HG02870 (cell line): ENCODE results near the gene FAM89B.

Experiments used
- ATAC-seq: cut with Tn5 transposase; IDR thresholded peaks from one replicate; pipeline ENCODE4 v1.9.1; 2021; ENCODE audit warnings: mild to moderate bottlenecking, moderate library complexity; ENCODE audit not compliant: unreplicated experiment

The FAM89B gene

DNA sequence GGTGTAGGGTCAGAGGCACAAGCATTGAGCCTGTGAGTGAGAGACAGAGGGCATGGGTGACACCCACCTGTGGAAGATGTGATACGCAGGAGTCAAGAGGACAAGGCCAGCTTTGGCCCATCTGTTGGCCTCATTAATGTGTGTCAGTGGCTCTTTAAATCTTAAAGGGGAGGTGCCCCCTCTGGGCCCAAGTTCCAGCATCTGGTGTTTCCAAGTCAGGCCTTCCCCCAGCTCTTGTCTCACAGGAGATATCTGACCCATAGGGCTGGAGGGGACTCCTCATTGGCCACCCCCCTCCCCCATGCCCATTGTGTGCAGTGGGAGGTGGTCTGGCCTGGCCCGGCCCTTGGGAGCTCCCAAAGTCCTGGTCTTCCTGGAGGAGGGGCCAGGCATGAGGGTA is 14.3 kb downstream of the FAM89B start:
- no peak for ATAC-seq

DNA sequence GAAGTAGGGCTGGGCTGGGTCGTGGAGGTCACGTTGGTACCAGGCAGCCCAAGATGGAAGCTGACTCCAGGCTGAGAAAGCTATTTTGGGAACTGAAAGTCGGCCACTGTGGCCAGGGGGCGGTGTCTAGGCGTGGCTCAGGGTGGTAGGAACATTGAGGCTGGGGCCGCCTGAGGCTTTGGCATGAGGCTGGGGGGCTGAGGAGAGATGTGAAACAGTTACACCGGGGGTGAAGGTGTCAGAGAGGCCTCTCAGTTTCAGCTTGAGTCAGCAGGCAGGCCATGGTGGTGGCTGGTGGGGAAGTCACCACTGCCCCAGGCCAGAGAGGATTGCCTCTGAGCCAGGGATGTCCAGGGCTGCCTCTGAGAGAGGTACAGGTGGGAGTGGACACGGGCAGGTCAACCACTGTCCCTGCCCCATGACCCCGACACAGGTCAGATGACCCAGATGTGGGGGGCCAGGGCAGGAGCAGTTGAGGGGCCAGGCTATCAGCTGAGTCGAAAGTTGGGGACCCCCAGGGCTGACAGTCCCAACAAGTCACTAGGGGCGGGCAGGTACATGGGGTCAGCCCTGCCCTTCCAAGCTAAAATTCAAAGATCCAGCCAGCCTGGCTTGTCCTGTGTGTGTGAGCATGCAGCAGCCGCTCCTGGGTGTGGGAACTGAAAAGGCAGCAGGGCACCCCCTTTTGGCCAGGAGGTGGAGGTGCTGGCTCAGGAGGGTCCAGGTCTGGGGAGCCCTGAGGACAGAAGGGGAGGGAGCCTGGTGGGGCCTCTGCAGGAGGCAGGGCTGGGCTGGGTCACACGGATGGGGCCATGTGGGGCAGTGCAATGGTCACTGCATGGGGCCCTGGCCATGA is 16.1 kb downstream of the FAM89B start:
- ATAC-seq, result peak; percentile 62

DNA sequence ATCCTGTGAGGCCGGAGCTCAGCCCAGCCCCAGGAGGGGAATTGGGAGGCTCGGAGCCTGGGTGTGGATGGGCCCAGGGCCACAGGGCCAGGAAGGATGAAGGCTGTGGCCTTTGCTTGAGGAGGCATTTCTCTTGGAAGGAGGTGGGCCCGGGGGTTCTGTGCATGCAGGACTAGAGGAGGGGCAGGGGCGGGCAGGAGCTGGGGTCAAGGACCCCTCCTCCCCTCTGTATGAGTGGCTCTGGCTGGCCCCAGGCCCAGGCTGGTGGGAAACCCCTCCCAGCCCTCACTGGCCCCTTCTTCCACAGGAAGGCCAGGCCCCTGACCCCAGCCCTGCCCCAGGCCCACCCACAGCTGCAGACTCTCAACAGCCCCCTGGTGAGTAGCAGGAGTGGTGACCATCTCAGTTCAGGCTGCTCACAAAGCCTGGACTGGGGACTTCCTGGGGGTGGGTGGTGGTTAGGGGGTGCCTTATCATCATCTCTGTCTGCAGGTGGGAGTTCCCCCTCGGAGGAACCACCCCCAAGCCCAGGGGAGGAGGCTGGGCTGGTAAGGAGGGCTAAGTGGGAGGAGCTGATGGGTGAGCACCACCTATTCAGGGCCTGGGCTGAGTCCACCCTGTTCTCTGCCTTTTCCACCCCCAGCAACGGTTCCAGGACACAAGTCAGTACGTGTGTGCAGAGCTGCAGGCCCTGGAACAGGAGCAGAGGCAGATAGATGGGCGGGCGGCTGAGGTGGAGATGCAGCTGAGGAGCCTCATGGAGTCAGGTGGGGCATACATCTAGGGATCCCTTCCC is 17.3 kb downstream of the FAM89B start:
- no peak for ATAC-seq

DNA sequence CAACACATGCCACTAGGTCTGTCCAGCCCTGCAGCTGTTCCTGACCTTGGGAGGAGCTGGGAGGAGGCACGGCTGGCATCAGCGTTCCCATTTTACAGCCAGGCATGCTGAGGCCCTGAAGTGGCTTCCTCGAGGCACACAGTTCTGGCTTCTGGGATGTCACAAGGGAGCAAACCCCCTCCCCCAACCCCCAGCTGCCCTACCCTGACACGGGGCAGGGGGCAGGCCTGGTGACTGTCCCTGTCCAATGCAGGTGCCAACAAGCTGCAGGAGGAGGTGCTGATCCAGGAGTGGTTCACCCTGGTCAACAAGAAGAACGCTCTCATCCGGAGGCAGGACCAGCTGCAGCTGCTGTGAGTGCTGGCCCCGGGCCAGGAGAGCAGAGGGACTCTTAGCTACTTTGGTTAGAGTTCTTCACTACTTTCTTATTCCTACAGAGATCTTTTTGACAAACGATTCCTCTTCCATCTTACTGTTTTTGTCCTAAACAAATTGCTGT is 18.0 kb downstream of the FAM89B start:
- ATAC-seq, result no peak

DNA sequence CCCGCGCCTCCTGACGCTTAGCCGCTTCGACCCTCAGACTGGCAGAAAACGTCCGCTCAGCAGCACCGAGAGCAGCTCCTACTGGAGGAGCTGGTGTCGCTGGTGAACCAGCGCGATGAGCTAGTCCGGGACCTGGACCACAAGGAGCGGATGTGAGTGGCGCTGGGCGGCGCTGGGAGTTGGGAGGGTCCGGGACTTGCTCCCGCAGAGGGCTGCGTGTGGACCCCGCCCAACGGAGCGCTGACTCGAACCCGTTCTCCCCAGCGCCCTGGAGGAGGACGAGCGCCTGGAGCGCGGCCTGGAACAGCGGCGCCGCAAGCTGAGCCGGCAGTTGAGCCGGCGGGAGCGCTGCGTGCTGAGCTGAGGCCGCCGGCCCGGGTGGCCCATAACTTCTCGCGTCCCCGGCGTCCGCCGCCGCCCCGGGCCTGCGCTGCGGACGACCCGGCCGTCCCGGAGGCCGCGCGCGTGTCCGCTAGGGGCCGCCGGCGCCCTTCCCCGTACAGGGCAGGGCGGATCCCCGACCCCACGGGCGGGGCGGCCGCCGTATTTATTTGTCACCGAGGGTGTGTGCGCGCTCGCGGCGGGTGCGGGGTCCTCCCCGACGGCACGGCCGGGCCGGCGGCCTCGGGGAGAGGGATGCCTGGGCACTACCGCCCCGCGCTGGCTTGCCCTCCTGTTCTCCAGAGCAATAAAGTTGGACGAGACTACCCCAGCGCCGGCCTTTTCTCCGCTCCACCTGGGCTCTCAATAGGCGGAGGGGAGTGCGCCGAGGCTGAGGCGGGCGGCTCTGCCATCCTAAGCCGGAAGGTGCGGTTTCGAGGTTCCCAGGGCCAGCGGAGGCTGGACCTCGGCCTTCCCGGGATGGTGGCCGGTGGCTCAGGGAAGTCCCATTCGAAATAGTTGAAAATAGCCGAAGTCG is 19.9 kb downstream of the FAM89B start:
- ATAC-seq, result no peak

DNA sequence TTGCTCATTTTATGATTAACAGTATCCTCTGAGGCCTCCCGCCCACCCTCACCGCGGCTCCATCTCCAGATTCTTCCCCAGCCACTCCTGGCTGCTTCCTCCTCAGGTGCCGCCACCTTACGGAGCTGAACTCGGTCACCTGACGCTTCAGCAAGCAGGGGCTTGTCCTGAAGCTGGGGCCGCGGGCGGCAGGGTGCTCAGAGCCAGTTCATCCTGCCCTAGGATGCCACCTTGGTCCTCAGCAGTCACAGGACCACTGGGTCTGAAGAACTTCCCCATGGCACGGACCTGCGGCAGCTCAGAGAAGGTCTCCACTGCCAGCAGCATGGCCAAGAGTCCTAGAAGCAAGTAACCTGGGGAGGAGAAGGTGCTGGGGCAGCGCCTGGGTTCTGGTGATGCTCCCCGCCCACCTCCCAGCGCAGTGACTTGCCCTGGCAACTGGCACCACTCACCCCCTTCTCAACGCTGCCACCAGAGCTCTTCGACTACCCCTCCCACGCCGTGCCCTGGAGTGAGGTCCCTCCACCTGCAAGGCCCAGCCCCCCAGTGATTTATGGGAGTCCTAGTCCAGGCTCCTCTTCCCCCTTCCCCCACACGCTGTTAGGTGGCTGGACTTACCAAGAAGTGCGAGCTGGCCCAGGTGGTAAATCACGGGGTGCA is 20.6 kb downstream of the FAM89B start:
- ATAC-seq, result no peak

DNA sequence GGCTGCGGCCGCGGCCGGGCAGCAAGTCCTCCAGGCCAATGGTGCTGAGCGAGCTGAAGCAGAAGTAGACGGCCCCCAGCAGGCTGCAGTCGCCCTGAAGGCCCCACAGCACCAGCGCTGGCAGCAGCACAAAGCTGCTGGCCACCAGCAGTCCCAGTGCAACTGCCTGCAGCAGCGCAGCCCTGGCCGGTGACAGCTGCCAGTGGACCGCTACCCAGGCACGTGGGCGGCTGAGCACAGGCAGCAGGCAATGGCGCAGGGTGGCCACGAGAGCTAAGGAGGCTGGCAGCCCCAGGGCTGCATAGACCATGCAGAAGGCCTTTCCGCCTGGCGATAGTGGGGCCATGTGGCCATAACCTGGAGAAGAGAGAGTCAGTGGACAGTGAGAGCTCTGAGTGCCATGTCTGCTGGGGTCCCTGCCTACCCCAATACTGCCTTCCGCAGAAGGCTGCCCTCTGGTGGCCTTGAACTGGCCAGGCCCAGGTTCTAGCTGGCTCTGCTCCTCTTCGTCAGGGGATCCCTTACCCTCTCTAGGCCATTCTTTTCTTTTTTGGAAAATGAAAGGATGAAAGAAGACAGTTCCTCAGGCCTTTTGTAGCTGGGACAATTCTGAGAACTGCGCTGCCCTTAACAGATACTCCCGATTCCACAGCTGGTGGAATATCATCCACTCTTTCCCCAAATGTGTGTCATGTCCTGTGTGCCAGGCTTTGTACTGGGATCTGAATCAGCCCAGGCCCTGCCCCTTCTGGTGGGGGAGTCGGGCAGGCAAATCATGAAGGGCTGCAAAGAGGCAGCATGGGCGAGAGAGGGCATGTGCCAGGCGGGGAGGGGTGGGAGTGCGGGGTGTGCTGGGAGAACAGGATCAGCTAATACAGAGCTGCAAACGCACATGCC is 21.4 kb downstream of the FAM89B start:
- ATAC-seq, result no peak

DNA sequence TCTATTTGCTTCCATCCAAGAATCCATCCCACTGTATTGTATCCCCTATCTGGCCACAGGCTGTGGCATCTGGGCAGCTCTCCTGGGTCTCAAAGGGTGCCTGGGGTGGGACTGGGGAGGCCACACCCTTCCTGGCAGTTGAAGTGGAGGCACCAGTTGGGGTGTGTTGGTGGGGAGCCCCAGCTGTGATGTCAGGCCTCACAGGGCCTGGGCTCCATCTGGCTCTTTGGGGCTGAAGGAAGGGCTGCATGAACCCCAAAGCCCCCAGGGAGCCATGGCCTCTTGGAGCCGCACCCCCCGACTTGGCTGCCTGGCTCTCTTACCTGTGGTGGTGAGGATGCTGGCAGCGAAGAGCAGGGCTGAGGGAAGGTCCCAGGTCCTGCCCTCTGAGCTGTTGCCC is 22.8 kb downstream of the FAM89B start:
- ATAC-seq, result no peak

DNA sequence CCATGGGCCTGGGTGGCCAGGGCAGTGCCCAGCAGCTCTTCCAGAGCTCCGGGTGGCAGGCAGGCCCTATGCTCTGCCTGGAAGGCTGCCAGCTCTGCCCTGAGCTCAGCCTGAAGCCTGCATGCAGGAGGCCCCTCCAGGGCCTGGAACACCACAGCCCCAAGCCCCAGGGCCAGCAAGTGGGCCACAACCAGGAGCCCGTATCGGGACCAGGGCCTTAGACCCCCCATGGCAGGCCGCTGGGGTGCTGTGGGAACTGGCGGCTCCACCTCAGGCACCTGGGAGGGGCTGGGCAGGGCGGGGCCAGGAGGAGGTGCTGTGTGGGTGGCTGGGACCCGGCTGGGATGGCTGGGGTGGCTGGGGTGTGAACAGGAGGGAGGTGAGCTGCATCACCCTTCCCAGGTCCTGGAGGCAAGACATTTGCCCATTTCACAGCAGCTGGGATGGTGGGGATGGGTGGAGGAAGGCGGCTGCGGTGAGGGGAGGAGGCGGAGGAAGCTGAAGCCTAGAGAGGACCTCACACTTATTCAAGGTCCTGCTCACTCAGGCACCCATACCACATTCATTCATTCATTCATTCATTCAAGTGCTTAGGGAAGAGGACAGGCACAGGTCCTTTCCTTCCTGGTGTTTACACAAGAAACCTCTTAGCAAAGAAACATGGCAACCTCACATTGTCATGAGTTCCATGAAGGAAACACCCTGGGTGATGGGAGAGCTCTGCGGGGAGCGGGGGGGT is 23.4 kb downstream of the FAM89B start, which contains the start of gene KCNK7:
Gene KCNK7 (minus strand): TSS at position 258 of the 739 bp plus-strand sequence. CDS start 28 bp downstream, at position 230.
- no peak for ATAC-seq

DNA sequence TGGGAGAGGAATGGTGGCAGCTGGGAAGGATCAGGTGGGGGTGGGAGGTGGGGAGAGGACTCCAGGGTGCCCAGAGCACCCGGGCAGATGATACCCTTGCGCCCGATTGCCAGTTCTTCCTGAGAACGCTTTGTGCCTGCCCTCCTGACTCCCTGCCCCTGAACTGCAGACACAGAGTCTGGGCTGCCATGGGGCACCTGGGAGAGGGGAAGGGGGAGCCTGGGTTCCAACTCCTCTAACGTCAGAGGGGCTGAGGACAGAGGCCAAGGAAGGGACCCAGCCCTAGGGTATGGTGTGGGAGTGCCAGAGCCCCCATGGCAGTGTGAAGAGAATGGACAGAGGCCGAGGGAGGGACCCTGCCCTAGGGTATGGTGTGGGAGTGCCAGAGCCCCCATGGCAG is 24.2 kb downstream of the FAM89B start:
- ATAC-seq, result no peak

DNA sequence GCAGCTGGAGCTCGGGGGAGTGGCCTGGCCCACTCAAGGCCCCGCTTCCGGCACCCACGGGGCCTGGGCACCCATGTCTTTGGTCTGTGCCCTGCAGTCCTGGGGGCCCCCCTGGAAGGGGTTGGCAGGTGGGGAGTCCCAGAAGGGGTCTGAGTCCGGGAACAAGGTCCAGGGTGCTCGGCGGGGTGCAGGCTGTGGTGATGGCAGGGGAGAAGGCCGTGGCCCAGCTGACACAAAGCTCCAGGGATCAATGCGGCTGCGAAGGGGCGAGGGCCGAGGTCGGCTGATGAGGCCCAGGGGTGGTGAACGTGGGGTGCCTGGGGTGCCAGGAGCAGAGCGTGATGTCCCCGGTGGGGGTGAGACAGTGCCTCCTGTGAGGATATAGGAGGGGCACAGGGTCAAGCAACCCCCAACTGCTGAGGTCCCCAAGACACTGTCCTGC is 25.9 kb downstream of the FAM89B start:
- no peak for ATAC-seq

DNA sequence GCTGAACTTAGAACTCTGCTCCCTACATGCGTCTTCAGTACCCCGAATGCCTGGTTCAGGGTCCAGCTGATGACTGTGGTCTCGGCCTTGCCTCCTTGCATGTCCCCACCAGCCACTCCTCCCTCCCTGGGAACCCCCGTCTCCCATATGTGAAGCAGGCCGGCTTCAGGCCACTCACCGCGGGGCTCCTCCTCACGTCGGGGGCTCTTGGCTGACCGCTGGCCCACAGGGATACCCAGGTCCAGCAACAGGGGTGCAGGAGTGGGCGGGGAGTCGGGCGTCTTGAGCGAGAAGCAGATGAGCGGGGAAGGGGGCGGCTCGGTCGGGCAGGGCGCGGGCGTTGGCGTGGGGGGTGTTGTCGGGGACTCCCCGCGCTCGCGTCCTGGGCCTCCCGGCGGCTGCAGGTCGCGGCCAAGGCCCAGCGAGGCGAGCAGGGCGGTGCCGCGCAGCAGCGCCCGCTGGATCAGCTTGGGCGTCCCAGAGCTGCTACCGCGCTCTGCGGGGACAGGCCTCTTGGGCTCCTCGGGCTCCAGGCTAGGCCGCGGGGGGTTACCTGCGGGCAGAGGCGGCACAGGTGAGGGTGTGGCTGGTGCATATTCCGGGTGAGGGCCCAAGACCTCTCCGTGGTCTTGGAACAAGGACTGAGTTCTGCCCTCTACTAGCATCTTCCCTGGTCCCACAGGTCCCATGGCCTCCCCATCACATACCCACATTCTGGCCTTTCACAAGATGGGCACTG is 27.0 kb downstream of the FAM89B start:
- ATAC-seq, result no peak

DNA sequence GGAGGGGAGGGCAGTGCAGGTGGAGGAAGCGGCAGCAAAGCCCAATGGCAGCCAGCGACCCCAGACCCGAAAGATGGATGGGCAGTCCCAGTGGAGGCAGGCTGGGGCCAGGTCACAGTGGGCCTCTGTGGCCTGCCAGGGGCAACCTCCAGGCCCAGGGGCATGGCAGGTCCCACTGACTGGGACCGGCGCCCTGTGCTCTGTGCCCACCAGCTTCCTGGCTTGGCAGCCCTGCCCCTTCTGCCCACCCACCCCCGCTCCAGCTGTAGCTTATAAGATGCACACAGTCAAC is 27.6 kb downstream of the FAM89B start:
- no peak for ATAC-seq

DNA sequence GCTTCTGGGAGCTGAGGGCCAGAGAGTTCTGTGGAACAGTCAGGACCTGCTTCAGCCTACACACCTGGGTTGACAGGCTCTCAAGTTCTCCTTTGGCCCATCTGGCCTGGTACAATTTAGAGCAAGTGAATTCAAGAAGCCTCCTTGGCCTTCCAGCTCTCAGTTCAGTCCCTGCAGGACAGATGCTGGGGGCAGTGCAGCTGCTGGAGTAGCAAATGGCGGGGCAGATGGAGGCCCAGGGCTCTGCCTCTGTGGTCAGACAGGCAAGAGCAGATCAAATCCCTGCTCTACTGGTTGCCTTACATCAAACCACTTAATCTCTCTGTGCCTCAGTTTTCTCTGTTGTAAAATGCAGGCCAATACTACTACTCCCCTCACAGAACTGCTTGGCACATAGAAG is 31.9 kb downstream of the FAM89B start:
- no peak for ATAC-seq

DNA sequence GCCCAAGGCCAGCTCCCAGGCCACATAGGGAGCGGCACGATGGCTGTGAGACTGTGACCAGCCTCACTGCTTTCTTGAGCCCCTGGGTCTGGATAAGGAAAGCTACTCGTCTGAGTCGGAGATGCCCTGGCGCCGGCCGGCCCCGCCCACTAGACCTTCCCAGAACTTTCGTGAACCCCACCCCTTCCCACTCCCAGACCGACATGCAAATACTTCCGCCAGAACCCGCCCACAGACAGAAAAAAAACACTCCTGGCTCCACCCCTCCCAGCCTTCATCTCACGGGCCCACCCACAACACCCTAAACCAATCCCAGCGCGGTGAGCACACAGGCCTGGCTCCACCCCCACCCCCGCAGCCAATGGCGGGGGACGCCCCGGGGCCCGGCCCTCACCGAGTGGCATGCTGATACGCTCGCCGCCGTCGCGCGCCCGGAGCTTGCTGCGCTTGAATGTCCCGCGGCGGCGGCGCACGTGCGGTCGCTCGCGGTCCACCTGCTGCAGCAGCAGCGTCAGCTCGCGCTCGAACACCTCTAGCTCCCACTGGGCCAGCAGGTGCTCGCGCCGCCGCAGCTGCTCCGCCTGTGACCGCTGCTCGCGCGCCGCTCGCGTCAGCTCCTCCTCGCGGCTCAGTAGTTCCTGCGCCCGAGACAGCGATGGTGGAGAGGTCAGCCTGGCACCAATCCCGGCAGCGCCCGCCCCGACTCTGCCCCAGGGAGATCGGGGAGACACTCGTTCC is 34.7 kb downstream of the FAM89B start:
- no peak for ATAC-seq

DNA sequence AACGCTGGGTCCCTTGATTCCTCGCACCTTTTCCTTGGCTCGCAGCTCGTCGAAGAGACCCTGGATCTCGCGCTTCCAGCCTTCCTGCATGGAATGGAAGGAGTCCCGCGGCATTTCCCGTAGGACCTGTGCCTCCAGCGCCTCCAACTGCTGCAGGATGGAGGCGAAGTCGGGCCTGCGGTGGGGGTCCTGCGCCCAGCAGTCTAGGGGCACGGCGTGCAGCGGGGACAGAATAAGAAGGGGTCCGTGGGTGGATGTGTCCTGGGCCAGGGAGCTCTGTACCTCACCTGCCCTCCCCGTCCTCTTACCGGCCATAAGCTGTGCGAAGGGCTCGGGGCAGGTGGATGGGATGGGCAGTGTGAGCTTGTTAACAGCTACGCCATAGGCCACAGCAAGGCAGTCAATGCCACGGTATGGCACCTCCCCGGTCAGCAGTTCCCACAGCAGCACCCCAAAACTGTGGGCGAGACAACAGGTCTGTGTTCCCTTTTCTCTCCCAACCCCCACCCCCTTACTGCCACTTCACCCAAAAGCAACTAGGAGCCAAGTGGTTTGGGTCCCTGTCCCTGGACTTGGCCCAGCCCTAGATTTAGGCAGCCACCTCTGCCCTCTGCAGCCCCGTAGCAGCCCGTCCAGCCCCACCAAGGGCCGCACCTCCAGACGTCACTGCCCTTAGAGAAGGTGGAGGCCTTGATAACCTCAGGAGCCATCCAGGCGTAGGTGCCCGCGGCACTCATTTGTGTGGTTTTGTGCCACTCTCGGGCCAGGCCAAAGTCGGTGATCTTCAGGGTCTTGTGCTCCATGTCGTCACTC is 35.5 kb downstream of the FAM89B start:
- no peak for ATAC-seq

DNA sequence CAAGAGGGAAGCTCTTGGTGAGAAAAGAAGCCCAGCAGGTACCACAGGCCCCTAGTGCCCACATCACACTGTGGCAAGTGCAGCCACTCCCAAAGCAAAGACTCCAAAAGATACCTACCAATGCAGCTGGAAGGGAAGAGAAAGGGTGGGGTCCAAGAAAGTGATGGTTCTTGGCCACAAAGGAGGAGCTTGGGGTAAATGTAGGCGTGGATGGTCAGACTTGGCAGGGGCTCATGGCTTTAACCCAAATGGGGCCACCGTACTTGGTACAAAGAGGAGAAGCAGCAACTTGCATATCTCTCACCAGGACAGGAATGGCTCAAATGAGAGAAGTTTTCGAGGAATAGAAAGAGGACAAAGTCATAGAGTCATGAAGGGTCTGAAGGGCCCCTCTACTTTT is 36.9 kb downstream of the FAM89B start:
- ATAC-seq, result no peak
